GM18907 (cell line): ENCODE measurements around the gene CD248.
"Not testable (repeated sequence)": the region's sequence is repeated elsewhere in the genome, so short reads cannot be mapped to it uniquely, and the experiment has no call there.

Experiments
- ATAC-seq: cut with Tn5 transposase; IDR thresholded peaks from one replicate; pipeline ENCODE4 v1.9.1; 2021; ENCODE audit warnings: mild to moderate bottlenecking, moderate library complexity; ENCODE audit not compliant: unreplicated experiment

The CD248 gene

GRCh38 chr11:66278363-66279091, 38.3 kb downstream of the CD248 start:
- ATAC-seq: no peak

GRCh38 chr11:66277471-66278362, 39.1 kb downstream of the CD248 start, which contains the start of gene CNIH2:
Gene CNIH2 (plus strand): TSS chr11:66278175. CDS start chr11:66278457, 282 bp downstream.
- ATAC-seq: no peak

GRCh38 chr11:66277064-66277463, 39.8 kb downstream of the CD248 start:
- ATAC-seq: not testable (repeated sequence)

GRCh38 chr11:66276619-66277018, 40.2 kb downstream of the CD248 start:
- ATAC-seq: not testable (repeated sequence)

GRCh38 chr11:66275984-66276612, 40.7 kb downstream of the CD248 start:
- no peak for ATAC-seq

DNA sequence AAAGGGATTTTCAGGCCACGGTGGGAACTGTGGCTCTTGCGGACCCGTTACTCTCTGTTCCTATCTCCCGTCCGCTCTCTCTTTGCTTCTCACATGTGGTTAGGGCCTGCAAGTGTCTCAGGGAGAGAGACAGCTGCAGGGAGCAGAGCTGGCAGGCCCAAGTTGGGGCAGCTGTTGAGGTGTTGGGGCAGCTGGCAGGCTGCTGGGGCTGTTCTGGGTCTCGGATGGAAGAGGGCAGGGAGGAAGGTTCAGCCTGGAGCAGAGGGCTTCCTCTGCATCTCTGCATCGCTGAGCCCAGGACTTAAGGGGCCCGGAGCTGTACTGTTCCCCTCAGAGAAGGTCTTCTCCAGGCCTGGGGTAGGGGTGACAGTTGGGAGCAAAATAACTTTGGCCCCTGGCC, 41.4 kb downstream of the CD248 start:
- ATAC-seq: no peak

- ATAC-seq: no peak
Measured at GRCh38 chr11:66274219-66274618, 42.6 kb downstream of the CD248 start.

DNA sequence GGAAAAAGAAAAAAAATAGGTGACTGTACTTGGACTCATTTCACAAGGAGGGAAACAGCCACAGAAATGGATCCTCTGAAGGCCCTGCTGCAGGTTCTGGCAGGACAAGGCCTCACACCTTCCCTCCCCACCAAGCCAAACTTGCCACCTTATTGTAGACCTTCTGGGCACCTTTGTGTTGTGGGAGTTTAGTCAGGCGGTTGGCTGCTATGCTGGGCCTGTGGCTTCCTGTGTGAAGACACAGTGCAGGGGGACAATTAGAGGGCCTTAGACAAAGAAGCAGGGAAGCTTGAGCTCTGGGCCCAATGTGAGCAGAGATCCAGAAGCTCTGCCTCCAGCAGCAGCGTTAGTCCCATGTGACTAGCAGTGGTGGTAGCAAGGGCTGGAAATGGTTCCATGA, 44.2 kb downstream of the CD248 start:
- ATAC-seq: no peak

DNA sequence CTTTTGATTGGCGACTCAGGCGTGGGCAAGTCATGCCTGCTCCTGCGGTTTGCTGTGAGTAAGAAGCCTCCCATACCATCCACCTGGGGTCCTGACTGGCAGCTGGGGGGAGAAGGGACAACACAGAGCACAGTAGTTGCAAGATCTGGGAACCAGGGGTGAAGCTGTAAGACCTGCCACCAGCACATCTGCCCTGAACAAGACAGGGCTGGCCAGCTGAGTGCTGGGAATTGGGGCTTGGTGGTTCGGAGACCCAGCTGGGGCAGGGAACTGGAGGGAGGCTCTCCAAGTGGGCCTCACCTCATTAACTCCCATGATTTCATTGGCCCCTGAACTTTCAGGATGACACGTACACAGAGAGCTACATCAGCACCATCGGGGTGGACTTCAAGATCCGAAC, 45.0 kb downstream of the CD248 start:
- ATAC-seq: no peak

DNA sequence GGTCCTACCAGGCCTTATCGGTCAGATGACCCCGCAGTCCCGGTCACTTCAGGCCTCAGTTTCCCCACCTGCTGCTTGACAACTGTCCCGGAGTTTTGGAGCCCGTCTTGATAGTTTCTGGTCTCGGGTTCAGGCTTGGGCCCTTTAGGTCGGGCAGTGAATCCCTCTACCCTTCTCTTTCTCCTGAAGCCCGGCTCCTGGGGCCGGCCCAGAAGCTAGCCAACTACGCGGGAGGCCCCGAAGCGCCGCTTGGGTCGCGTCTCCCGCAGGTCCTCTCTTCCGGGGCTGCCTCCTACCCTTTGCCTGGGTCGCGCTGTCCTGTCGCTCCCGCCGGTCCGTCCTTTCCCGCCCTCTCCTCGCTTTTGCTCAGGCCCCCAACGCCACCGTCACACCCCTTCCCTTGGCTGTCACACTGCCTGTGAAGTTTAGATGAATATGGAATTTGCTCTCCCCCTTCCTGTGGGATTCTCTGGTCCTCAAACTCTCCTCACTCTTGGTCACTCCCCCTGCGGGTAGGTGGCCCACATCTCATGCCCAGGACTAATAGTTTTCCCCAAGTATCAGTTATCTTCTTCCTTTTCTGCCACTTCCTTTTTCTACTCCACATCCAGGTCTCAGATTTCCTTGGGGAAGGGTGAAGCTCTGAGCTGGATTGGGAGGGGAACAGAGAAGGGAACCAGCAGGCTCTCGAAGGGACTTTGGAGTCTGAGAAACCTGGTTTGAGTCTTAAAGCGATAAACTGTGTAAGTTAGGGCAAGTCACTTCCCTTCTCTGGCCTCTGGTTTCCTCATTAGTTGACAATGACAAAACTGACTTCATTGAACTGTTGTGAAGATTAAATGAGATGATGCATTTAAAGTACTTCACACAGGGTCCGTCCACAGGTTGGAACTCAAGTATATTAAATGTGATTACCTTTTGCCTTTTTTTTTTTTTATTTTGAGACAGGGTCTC, 47.6 kb downstream of the CD248 start:
- no peak for ATAC-seq

DNA sequence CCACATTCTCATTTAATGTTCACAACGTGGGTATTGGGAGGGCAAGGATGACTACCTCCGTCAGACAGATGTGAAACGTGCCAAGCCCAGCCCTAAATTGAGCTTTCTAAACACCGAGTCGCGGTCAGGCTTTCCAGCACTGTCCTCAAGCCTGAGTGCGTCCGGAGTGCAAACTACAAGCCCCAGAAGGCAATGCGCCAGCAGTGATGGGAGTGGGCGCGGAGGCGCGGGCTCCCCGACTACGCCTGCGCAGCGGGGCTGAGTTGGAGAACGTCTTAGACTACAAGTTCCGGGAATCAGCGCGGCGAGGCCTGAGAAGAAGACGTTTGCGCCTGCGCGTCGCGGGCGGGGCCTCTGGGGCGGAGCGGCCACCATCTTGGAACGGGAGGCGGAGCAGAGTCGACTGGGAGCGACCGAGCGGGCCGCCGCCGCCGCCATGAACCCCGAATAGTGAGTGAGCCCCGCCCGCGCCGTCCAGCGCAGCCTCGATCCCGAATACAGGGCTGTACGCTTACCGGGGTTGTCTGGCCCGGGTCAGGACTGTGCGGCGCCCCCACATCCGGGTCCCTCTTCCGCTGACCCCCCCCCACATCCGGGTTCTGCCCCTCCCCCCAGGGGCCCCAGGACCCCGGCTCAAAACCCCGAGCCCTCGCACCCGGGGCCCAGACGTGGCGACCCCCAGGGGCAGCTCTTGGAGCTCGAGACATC, 48.4 kb downstream of the CD248 start, which contains the start of gene RAB1B:
RAB1B (plus strand) TSS at position 396 of the 708 bp plus-strand sequence; CDS start at position 437, 41 bp downstream.
- ATAC-seq: peak; percentile 77

DNA sequence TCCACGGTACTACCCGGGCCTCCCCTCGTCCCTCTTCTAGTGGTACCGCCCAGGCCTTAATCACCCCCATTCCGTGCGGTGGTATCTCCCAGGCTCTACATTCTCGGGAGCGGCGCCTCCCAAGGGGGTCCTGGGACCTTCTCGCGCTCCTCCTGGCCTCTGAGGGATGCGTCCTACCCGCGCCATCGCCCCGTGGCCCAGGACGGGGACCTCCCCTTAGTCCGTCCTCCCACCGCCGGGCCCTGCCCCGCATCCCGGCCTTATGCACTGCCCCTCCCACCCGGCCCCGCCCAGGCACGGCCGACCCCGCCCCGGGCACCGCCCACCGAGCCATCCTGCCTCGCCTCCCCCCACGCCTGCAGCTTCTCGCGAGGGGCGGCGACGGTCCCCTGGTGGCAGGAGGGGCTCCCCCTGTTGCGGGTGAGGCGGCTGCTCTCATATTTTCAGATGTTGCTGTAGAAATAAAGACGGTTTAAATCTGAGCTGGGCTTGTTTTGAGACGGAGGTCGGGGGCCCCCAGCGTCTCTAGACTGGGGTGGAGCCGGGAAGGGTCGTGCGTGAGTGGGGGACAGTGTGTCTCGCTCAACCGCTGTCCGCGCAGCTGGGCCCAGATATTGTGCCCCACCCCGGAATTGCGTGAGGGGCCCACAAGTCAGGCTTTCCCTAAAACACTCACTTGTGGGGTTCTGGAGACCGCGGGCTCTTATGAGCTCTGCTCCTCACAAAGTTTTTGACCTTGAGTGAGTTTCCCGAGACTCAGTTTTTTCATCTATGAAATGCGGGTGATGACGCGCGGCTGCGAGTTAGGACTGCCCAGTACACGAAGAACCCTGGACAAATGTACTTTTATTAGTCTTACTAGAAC, 49.2 kb downstream of the CD248 start:
- peak; percentile 48 for ATAC-seq

- ATAC-seq: no peak
Measured at GRCh38 chr11:66267039-66267378, 49.8 kb downstream of the CD248 start.

- ATAC-seq: no peak
Measured at GRCh38 chr11:66266378-66267038, 50.3 kb downstream of the CD248 start.

DNA sequence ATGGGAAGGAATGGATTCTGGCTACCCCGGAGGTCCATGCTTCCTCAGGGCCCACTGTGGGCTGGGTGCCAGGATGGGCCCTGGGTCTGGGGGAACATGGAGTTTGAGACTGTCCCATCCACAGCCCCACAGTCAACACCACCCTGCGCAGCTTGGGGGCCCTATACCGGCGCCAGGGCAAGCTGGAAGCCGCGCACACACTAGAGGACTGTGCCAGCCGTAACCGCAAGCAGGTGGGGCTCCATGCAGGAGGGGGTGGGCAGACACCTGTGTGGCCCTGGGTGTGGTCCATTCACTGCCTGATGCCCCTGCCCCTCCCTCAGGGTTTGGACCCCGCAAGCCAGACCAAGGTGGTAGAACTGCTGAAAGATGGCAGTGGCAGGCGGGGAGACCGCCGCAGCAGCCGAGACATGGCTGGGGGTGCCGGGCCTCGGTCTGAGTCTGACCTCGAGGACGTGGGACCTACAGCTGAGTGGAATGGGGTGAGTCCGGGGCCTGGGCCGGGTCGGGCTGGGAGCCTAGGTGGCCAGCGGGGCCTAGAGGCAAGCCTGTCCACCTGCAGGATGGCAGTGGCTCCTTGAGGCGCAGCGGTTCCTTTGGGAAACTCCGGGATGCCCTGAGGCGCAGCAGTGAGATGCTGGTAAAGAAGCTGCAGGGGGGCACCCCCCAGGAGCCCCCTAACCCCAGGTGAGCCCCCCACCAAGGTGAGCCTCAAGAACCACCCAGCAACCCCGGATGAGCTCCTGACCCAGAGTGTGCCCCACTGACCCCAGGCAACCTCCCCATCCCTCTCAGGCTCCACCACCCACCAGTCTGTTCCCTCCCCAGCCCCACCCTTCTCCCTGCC, 51.1 kb downstream of the CD248 start:
- no peak for ATAC-seq

DNA sequence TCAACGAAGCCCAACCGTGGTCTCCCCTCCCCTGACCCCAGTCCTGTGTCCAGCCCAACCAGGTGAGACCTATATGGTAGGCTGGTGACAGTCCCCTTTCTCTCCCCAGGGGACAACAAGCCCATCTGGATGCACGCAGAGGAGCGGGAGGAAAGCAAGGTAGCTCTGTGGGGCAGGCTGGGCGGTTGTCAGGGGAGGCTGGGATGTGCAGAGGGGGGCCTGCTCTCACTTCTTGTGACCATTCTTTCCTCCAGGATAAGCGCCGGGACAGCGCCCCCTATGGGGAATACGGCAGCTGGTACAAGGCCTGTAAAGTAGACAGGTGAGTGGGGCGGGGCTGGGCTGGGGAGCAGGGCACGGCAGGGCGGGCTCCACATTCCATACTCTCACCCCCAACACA, 51.9 kb downstream of the CD248 start:
- ATAC-seq: no peak
